HG03469 (cell line): ENCODE measurements around the gene LEMD3.

Experiments used
- ATAC-seq: cut with Tn5 transposase; IDR thresholded peaks from one replicate; pipeline ENCODE4 v1.9.1; 2021; ENCODE audit warnings: mild to moderate bottlenecking, moderate library complexity, moderate number of reproducible peaks; ENCODE audit not compliant: unreplicated experiment

LEMD3 gene

DNA sequence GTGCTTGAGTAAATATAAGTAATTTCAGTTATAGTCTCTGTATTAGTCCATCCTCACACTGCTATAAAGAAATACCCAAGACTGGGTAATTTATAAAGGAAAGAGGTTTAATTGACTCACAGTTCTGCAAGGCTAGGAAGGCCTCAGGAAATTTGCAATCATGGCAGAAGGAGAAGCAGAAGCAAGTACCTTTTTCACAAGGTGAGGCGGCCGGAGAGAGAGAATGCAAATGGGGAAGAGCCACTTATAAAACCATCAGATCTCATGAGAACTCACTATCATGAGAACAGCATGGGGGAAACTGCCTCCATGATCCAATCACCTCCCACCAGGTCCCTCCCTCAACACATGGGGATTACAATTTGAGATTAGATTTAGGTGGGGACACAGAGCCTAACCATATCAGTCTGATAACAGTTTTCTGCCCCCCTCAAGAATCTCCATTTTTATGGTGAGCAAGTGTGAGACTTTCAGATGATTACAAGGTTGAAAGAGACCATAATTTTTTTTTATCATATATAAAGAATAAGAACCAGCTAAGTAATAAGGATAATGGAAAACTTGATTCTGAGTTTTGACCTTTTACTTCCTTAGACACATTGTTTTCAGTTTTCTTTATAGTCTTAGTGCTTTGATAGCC, 35.6 kb downstream of the LEMD3 start:
- ATAC-seq: no peak

DNA sequence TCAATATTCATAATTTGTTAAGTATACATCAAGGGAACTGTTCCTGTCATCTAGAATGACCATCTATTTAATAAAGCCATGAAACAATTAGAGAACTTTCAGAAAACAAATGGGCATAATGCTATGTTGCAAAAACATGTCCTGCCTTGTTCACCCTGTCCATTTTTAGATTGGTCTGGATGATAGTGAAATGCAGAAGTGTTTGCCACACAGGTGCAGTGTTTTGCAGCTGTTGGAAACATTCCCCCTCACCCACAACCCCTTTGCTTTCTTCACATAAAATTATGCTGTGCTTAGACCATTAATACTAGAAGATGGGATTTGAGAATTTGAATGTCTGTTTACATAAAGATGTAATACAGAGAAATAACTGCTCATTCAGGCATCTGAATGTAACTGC, 36.5 kb downstream of the LEMD3 start:
- ATAC-seq: no peak

DNA sequence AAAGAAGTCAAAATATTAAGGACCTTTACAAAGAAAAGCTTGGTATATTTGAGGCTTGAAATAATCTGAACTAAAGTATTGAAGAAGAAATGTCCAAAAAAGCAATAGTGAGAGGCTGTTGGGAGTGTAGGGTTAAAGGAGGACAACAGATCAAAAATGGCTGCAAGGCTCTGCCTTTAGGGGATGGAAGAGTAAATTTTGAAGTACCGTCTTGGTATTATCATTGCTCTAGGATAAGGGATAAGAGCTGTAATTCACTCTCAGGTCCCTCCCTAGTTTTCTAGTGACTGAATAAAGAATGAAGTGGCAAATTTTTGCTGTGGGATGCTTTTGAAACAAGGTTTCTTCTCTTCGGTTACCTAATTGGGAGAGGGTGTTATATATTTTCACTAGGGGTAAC, 38.7 kb downstream of the LEMD3 start:
- ATAC-seq: no peak

DNA sequence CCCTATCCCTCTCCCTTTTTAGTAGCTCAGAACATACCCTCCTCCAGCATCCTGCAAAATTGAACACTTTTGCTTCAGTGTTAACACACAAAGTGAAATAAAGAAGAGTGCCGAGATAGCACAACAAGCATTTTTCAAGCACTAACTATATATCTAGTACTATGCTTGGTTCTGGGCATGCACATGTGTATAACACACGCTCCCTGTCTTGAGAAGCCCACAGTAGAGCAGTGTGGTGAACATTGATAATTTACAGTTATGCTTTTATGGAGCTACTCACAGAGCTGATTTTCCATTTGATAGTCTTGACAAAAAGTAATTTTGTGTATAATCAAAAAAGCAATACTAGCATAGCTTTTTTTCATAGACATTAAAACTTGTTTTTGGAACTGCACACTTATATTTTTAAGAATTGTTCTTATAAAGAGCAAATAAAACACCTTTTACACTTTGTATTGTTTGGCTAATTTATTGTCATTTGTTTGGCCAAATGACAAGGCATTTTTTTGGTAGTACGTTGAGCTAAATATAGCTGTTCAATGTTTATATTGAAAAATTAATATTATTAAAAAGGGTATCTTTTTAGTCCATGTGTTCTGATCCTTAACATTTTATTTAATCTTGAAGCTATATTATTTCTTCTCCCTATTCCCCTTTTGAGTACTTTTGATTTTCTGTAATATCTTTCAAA, 39.7 kb downstream of the LEMD3 start:
- ATAC-seq: no peak

DNA sequence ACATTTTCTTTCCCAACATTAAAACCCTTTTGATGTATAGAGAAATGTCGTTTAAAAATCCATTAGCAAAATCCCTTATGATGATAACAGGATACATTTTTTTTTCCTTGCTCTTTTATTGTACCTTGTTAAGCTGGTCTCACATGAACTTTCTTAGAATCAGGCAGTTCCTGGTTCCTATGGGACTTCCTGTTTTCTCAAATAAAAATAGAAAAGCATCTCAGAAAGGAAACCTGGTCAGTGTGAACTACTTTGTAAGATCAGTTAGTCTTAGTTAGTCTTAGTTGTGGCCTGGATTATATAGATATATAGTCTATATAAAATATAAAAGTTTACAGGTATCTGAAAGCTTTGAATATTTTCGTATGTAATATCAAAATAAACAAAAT, 40.3 kb downstream of the LEMD3 start:
- peak; percentile 75 for ATAC-seq

DNA sequence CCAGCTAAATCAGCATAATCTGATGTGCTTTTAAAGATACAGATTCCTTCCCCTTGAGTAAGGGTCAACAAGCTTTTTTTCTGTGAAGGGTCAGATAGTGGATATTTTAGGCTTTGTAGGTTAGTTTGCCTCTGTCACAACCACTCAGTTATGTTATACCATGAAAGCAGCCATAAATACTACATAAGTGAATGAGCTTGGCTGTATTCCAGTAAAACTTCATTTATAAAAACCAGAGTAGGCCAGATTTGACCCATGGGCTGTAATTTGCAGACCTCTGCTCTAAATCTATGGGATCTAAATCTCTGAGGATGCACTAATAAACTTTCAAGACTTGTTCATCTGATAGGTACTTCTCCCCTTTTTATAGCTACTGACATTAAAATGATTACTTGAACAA, 47.7 kb downstream of the LEMD3 start:
- ATAC-seq: no peak

DNA sequence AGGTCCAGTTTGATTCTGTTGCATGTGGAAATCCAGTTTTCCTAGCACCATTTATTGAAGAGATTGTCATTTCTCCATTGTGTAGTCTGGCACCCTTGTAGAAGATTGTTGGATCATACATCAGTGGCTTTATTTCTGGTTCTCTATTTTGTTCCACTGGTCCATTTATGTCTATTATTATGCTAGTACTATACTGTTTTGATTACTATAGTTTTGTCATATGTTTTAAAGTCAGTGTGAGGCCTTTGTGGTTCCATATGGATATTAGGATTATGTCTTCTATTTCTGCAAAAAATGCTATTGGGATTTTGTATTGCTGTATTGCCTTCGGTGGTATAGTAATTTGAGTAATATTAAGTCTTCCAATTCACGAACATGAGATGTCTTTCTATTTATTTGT, 51.4 kb downstream of the LEMD3 start:
- no peak for ATAC-seq

DNA sequence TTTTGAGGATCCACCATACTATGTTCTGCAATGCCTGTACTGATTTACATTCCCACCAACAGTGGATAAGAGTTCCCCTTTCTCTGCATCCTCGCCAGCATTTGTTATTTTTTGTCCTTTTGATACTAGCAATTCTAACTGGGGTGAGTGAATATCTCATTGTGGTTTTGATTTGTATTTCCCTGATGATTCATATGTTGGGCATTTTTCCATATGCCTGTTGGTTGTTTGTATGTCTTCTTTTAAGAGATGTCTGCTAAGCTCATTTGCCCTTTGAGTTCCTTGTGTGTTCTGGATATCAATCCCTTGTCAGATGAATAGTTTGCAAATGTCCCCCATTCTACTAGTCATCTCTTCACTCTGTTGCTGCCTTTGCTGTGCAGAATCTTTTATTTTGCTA, 60.1 kb downstream of the LEMD3 start:
- no peak for ATAC-seq

DNA sequence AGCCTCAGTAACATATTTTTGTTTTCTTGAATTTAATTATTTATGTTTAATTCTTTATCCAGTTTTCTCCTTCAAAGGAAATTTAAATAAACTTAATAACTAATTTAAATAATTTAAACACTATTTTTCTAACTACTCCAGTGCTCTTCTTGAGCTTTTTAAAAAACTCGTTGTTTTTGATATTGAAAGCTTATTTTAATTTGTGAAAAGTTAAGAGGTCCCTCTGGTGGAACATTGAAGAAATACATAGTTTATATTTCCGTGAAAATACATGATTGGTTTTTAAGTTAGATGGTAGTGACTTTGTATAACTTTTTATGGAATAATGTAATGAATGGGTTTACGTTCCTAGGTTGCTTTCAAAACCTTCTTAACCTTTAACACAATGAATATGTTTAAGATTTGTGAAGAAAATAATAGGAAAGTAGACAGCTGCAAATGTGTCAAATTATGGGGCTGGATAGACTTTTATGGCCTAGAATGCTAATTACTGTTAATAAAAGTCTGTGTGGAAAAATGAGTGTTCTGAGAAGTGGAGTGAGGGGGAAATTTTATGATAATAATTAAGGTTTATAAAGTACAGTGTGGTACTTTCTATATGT, 63.2 kb downstream of the LEMD3 start:
- ATAC-seq: no peak

DNA sequence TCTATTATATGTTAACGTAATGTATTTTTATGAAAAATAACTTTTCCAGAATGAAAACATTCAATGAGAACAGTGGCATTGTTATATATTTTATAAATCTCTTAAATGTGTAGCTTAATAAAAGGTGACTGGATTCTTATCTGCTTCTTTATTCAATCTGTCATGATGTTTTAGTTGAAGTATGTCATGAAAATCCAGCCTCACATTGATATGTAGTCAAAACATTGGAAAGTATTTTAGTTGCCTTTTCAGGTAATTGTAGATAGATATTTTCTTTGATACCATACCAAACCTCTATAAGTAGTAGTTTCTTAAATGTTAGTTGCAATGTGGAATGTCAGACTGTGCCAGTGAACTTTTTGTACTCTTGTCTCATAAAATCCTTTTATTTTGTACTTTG, 67.8 kb downstream of the LEMD3 start:
- no peak for ATAC-seq

DNA sequence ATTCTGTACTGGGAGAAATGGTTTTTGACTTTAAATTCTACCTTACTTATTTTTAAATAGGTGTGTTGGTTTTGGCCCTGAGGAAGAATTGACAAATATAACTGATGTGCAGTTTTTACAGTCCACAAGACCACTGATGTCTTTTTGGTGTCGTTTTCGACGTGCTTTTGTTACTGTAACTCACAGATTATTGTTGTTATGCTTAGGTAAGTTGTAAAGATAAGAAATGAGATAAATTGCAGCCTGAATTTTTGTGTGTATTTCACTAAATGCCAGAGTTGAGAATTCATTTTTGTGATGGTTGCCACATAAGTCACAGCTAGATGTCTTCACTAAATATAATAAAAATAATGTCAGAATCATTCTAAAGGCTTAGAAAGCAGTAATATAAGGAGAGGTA, 69.2 kb downstream of the LEMD3 start:
- no peak for ATAC-seq

DNA sequence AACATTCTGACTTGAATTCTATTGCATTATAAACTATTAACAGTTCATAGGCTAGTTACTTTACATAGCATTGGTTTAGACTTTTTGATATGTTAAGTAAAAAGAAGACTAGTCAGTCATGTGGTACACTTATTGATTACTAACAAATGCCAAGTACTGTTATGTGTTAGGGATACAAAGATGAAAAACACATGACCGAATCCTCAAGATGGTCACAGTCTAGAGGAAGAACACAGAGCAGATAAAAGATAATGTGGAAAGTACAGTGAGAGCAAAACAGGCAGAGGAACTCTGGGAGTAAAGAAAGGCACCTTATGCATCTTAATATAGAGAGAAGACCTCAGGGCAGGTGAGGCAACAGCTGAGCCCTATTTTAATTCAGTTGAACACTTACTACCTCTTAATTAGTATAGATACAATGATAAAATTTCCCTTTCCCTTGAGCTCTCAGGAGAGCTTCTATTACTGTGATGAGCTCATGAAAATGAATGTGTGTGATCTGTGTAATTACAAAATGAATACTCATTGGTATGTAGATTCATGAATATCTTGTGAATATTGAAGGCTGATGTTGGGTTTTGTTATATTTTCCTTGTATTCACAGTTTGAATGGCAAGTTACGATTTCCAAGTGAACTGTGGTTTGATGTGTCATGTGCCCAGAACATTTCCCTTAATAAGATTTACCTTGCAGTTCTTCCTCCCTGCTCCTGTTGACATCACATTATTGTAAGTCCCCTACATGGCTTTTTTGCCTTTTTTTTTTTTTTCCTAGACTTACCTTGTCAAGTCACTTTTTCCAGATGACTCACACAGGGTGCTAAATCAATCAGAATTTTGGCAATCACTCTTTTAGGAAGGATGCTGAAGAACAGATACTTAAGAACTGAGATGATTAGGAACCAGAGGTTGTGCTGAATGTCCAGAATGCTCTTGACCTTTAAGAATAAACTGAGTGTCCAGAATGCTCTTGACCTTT, 79.6 kb downstream of the LEMD3 start:
- no peak for ATAC-seq

DNA sequence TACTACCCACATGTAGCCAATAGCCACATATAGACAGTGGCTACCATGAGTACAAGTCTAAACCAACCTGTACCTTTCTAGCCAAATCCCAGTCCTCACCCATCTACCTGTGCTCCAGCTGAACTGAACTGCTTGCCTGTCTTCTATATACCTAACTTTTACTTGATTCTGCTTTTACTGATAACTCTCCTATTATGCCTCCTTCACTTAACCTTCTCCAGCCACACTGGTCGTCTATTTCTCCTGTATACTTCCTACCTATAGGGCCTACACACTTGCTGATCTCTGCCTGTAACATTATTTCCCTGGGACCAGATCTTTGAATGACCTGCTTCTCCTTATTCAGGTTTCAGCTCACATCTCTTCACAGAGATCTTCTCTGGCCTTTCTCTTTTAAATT, 83.1 kb downstream of the LEMD3 start:
- no peak for ATAC-seq

DNA sequence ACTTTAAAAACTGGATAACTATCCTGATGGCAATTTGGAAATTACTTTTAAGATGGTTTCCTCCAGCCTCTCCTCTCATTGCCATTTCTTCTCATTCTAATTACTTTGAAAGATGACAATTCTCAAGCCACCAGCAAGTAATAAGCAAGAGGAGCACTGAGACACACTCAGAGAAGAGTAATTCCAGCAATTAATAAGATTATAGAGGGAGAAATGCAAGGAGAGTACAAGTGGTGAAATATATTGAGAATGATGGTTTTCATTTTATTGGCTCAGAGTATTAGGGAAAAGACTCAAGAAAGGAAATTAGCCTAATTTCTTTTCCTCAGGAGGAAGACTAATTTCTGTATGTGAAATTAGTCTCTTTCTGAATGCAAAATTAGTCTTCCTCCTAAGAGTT, 88.6 kb downstream of the LEMD3 start:
- ATAC-seq: no peak

DNA sequence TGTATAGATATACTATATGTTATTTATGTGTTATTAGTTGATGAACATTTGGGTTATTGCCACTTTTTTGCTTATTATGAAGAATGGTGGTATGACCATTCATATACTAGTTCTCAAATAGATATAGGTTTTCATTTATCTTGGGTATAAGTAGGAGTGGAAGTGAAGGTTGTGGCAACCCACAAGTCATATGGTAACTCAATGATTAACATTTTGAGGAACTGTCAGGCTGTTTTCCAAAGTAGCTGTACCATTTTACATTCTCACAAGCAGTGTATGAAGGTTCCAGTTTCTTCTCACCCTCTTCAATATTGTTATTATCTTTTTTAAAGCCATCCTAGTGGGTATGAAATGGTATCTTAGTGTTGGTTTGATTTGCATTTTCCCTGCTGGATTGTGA, 90.1 kb downstream of the LEMD3 start:
- peak; percentile 46 for ATAC-seq

DNA sequence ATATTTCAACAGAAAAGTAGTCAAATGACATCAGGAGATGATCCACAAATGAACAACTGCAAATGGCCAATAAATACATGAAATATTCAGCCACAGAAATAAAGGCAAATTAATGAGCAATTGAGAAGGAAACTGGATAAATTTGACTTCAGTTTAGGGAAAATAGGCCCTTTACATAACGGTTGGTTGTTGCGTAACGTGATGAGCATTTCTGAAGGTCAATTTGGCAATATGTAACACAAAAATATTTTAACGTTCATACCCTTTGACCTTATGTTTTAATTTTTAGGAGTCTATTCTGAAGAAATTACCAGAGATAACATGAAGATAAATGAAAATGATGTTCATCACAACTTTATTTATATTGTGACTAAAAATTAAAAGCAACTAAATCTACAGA, 94.4 kb downstream of the LEMD3 start:
- no peak for ATAC-seq

DNA sequence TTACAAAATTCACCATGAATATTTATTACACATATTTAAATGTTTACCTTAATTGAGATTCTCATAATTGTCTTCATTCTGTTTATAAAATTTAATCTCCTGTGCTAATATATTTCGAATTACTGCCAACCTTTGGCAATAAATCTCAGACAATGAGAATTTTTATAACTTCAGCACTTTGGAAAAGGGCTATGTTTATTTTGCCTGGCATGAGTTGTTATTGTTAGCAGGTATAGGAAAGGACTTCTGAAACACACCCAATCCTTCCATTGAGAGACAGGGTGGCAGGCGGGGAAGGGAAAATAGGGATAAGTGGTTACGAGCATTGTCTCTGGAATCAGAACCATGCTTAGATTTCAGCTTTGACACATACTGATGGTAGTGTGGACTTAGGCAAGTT, 97.0 kb downstream of the LEMD3 start:
- no peak for ATAC-seq

DNA sequence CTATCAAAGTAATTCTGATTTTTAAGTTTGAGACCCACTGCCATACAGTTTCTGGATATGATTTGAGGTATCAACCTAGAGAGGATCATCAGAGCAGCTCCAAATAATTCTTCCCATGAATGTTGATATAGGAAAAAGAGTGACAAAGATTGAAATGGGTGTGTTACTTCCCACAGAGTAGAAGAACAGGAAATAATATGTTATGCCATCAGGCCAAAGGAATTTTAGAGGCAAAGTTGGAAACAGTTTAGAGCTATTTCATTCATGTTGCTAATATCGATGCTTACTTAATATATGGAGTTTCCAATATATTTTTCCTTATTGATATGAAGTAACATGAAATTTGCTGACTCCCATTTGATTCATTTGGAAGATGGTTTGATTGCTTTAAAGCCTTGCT, 100.2 kb downstream of the LEMD3 start:
- ATAC-seq: no peak

DNA sequence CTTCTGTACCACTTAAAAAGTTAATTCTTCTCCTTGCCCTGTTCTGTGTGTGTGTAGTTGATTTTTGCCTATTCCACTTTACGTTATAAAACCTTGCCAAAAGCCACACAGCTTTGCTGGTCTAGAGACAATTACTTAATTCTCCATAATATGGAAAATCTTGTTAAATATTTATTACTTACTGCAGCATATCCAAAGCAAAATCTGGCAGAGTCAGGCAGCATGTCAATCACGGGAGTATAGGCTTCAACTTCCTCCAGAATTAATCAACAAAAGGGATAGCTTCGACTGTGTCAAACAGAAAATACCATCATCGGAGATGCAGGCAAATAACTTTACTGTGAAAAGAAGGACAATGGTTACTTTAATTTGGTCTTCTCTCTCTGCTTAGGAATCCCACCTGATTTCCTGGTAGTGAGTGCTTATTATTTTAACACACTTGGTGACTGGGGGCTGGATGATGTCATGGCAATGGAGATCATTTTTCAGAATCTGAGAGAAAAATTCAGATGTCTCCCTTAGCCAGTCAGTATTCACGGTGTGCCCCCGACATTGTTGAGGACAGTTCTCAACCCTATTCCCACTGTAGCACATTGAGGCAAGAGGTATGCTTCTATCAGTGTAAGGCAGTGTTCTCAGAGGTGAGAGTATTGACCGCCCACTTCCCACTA, 105.4 kb downstream of the LEMD3 start:
- no peak for ATAC-seq

DNA sequence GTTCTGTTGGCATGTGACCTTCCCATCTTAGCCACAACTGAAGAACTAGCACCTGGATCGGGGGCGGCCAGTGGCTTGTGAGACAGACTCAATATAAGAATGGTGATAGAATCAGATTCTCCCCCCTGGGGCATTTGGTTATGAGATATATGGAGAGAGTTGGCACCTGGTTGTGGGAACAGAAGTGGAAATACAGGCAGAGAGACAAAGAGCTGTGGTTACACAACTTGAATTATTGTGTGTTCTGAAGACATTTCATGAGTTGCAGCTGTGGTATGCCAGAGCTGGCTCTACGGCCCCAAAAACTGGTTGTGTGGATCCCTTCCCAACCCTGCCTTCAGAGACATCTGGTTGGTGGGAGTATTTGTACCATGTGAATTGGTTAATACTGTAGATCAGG, 106.2 kb downstream of the LEMD3 start:
- ATAC-seq: no peak
